Retinal pigment epithelial cell (primary cell): ENCODE results near the gene LINC01488.

Experiments
- DNase-seq: peaks from one replicate; pipeline ENCODE4 v3.0.0-alpha.2; 2010; ENCODE audit warnings: low read depth
- H3K4me3 ChIP-seq: 2 replicates; pipeline ENCODE4 v1.5.1; 2011; ENCODE audit warnings: mild to moderate bottlenecking, low read length, control low read depth, moderate library complexity
- TF ChIP-seq, protein P1 (sequence below): conservative IDR thresholded peaks from 2 replicates; pipeline ENCODE4 v1.5.1; 2011; ENCODE audit warnings: low read depth, low read length, control low read depth, inconsistent platforms

Gene LINC01488

GRCh38 chr11:69437001-69437875 is 44.2 kb upstream of the LINC01488 start:
- TF ChIP-seq, protein P1, sequence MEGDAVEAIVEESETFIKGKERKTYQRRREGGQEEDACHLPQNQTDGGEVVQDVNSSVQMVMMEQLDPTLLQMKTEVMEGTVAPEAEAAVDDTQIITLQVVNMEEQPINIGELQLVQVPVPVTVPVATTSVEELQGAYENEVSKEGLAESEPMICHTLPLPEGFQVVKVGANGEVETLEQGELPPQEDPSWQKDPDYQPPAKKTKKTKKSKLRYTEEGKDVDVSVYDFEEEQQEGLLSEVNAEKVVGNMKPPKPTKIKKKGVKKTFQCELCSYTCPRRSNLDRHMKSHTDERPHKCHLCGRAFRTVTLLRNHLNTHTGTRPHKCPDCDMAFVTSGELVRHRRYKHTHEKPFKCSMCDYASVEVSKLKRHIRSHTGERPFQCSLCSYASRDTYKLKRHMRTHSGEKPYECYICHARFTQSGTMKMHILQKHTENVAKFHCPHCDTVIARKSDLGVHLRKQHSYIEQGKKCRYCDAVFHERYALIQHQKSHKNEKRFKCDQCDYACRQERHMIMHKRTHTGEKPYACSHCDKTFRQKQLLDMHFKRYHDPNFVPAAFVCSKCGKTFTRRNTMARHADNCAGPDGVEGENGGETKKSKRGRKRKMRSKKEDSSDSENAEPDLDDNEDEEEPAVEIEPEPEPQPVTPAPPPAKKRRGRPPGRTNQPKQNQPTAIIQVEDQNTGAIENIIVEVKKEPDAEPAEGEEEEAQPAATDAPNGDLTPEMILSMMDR, result peak; percentile 20
- H3K4me3 ChIP-seq, result no peak overlapping the region
- DNase-seq, result peak; percentile 80

DNA sequence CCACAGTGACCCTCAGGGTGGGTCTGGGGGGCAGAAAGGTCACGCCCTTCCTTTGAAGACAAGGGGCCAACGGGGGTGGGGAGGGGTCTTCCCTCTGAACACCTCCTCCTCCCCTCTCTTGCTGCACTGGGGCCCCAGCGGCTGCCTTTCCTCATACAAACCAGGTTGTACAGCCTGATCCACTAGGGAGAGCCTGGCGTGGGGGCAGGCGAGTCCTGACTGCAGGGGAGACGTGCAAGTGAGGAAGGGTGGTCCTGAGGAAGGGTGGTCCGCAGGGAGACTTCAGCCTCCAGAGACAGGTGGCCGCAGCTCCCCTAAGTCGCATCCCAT is 43.6 kb upstream of the LINC01488 start:
- no peak for DNase-seq
- TF ChIP-seq, protein P1, result no peak
- H3K4me3 ChIP-seq, result no peak overlapping the region

DNA sequence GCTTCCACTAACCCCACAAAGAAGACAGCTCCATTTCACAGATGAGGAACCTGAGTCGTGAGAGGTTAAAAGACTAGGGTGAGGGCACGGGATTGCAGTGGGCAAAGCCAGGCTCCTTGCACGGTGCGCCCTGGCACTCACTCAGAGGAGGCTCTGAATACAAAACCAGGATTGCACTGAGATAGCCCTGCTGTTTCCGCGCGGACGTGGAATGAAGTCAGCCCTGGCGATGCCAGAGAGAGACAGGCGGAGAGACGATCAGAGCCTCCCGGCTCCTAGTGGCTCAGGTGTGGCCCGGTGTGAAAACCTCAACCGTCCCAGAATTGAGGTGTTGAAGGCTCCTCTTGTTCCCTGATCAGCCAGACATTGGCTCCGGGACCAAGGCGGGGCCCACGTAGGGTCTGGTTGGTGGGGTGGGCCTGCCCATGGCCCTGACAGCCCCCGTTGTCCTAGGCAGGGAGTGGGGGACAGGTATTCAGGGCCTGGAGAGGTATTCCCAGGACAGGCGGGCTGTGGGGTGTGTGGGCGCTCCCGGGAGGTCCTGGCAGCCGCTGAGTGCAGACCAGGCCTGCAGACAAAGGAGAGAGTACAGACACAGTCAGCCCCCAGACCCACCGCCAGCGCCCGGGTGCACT is 43.1 kb upstream of the LINC01488 start:
- TF ChIP-seq, protein P1, result no peak
- no peak overlapping the region for H3K4me3 ChIP-seq
- DNase-seq, result no peak

DNA sequence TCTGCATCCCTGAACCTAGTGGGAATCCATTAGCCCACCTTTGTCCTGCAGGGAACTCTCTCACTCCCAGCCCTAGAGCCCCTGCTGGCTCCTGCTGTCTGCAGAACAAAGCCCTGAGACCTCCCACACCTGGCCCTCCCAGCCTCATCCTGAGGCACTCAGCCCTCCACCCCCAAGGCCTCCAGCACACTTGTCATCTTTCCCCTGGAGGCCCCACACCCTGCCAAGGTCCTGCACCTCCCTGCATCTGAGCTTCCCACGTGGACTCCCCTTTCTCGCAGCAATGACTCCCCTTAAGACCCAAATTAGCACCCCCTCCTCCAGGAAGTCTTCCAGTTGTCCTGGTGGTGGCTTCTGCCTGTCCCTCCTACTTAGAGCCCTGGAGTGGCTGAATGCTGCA is 42.3 kb upstream of the LINC01488 start:
- TF ChIP-seq, protein P1, result no peak
- no peak overlapping the region for H3K4me3 ChIP-seq
- DNase-seq, result no peak

- H3K4me3 ChIP-seq, result no peak overlapping the region
- DNase-seq, result no peak
- TF ChIP-seq, protein P1, result no peak
Measured at GRCh38 chr11:69439651-69440464, 41.6 kb upstream of the LINC01488 start.

DNA sequence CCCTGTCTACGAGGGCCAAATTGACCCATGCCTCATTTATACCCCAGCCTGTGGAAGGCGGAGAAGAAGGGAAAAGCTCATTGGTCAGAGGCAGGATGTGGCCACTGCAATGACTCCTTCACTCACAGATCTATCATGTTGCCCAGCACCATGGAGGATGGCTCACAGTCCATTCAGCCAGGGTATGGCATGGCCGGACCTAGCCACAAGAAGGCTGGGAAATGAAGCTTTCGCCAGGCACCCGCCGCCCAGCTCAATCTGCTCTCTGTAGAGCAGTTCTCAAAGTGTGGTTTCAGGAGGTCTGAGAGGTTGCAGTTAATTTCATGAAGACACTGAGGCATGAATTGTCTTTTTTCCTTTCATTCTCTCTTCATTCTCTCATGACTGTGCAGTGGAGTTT is 40.6 kb upstream of the LINC01488 start:
- TF ChIP-seq, protein P1, result no peak
- H3K4me3 ChIP-seq, result no peak overlapping the region
- no peak for DNase-seq
